ENCODE results near the gene RNU7-1.
A peak's percentile ranks its signal among the peaks of the same experiment; 100 is the strongest.

The RNU7-1 gene

GRCh38 chr12:6980740-6981139 is 37.1 kb downstream of the RNU7-1 start:
- no peak overlapping the region for H3K27ac ChIP-seq
- TF ChIP-seq, protein P1, sequence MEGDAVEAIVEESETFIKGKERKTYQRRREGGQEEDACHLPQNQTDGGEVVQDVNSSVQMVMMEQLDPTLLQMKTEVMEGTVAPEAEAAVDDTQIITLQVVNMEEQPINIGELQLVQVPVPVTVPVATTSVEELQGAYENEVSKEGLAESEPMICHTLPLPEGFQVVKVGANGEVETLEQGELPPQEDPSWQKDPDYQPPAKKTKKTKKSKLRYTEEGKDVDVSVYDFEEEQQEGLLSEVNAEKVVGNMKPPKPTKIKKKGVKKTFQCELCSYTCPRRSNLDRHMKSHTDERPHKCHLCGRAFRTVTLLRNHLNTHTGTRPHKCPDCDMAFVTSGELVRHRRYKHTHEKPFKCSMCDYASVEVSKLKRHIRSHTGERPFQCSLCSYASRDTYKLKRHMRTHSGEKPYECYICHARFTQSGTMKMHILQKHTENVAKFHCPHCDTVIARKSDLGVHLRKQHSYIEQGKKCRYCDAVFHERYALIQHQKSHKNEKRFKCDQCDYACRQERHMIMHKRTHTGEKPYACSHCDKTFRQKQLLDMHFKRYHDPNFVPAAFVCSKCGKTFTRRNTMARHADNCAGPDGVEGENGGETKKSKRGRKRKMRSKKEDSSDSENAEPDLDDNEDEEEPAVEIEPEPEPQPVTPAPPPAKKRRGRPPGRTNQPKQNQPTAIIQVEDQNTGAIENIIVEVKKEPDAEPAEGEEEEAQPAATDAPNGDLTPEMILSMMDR (conservative IDR thresholded peaks at IDR 0.05) = no peak
- no peak for TF ChIP-seq ZFX (IDR thresholded peaks at IDR 0.05)

GRCh38 chr12:6981152-6982052 is 37.8 kb downstream of the RNU7-1 start:
- TF ChIP-seq, protein P1 (conservative IDR thresholded peaks at IDR 0.05) = no peak
- TF ChIP-seq ZFX (IDR thresholded peaks at IDR 0.05) = no peak
- no peak overlapping the region for H3K27ac ChIP-seq

GRCh38 chr12:6982532-6982931 is 38.9 kb downstream of the RNU7-1 start:
- H3K27ac ChIP-seq = no peak overlapping the region
- TF ChIP-seq ZFX (IDR thresholded peaks at IDR 0.05) = no peak
- TF ChIP-seq, protein P1 (conservative IDR thresholded peaks at IDR 0.05) = no peak

DNA sequence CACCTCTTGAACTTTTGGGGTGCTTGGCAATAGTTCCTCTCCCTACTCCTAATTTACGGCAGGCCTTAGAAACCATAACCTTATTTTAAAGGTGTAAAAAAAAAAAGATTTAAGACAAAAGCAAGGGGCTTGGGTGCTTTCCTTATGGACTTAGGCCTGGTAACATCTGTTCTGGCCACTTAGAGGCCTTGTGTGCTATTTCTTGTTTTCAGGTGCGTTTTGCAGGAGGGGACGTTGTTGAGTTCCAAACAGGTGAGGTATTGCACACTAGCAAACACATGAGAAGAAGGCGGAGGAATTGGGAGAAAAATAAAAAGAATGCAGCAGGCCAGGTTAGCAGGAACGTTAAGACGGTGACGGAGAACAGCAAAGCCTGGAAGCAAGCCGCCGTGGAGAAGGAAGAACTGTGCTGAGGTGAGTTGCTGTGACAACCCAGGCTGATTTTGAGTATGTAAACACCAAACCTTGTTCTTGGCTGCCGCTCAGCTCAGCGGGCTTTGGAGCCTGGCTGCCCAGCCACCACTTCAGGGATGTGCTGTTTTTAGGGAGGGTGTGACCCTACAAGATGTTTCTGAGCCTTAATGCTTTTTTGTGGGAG is 44.4 kb downstream of the RNU7-1 start:
- TF ChIP-seq, protein P1 (conservative IDR thresholded peaks at IDR 0.05) = no peak
- TF ChIP-seq ZFX (IDR thresholded peaks at IDR 0.05) = 0 out of 2 replicates have a peak, but pooled peaks have one; percentile 23

More for the DNA sequence above, 44.4 kb downstream of the RNU7-1 start:
- peak overlapping the region; percentile 96 for H3K27ac ChIP-seq
